Gastrocnemius medialis (tissue), 4 donors: ENCODE measurements around the gene UMAD1.

Experiments used
- CTCF ChIP-seq, 5 experiments: fragments of 450-650 bp in 3 of 5; fragments of 200-600 bp in 2 of 5; sonication (generic) in 2 of 5; IDR thresholded peaks in 4 of 5; conservative IDR thresholded peaks in 1 of 5; 1 replicate in 4 of 5; 2 replicates in 1 of 5; pipeline ENCODE4 v1.5.1; 2016 to 2019; ENCODE audit warnings: antibody characterized with exemption in 5 of 5, mild to moderate bottlenecking in 3 of 5, moderate library complexity in 3 of 5
- POLR2A ChIP-seq, 2 donors: fragments of 450-650 bp; IDR thresholded peaks; one replicate each; pipeline ENCODE4 v1.6.1; 2017; ENCODE audit warnings: antibody characterized with exemption in 2 of 2, mild to moderate bottlenecking in 2 of 2, moderate library complexity in 2 of 2

- TF ChIP-seq POLR2A (IDR thresholded peaks at IDR 0.05) (no peak), CTCF (IDR thresholded peaks at IDR 0.05 in 4 of 5, conservative IDR thresholded peaks at IDR 0.05 in 1 of 5) (no peak)
These were observed 235.9 kb downstream of the UMAD1 start for GRCh38 chr7:7876419-7876818.
